KOPT-K1 (cell line): Measurements from ENCODE around the gene BCL6B.

Source experiments
- H3K27ac ChIP-seq: fragments of 200-600 bp; sonication (generic); 2 replicates; pipeline ENCODE4 v1.5.1; 2016; ENCODE audit warnings: antibody characterized with exemption, mild to moderate bottlenecking, low read depth, low read length; ENCODE audit not compliant: poor library complexity, severe bottlenecking
- H3K36me3 ChIP-seq: fragments of 200-600 bp; sonication (generic); 2 replicates; pipeline ENCODE4 v1.5.1; 2017; ENCODE audit warnings: antibody characterized with exemption, mild to moderate bottlenecking, low read length, moderate library complexity; ENCODE audit not compliant: insufficient read depth
- H3K9me3 ChIP-seq: fragments of 200-600 bp; sonication (generic); 2 replicates; pipeline ENCODE4 v1.5.1; 2017; ENCODE audit warnings: antibody characterized with exemption, low read length, mild to moderate bottlenecking; ENCODE audit not compliant: insufficient read depth, poor library complexity, severe bottlenecking

The BCL6B gene

DNA sequence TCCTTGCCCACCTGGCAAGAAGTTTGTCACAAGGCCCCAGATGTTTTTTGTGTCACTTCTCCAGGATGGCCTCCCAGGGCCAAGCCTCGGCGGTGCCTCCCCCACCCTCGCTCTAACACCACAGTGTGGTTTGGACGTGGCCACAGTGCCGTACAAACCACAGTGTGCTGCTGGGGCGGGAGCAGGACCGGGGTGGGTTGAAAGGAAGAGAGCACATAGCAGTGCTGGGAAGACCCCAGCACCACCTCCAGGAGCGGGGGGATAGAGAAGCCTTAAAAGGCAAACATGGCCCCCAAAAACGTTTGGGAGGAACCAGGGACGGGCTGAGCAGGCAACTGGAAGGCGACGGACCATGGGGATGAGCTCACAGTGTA, 5.0 kb upstream of the BCL6B start:
- H3K27ac ChIP-seq, result peak overlapping the region; percentile 52
- 0 out of 2 replicates have a peak, but pooled peaks cover 9% of the 10 kb centered on the region for H3K36me3 ChIP-seq
- H3K9me3 ChIP-seq, result no peaks in the 10 kb centered on the region

GRCh38 chr17:7018331-7018964, 4.4 kb upstream of the BCL6B start:
- Histone ChIP-seq H3K9me3 (no peaks in the 10 kb centered on the region), H3K27ac (peak overlapping the region; percentile 52), H3K36me3 (0 out of 2 replicates have a peak, but pooled peaks cover 9% of the 10 kb centered on the region)

- Histone ChIP-seq H3K9me3 (no peaks in the 10 kb centered on the region), H3K27ac (no peak overlapping the region), H3K36me3 (0 out of 2 replicates have a peak, but pooled peaks cover 9% of the 10 kb centered on the region)
Measured at GRCh38 chr17:7019367-7019766, 3.5 kb upstream of the BCL6B start.

DNA sequence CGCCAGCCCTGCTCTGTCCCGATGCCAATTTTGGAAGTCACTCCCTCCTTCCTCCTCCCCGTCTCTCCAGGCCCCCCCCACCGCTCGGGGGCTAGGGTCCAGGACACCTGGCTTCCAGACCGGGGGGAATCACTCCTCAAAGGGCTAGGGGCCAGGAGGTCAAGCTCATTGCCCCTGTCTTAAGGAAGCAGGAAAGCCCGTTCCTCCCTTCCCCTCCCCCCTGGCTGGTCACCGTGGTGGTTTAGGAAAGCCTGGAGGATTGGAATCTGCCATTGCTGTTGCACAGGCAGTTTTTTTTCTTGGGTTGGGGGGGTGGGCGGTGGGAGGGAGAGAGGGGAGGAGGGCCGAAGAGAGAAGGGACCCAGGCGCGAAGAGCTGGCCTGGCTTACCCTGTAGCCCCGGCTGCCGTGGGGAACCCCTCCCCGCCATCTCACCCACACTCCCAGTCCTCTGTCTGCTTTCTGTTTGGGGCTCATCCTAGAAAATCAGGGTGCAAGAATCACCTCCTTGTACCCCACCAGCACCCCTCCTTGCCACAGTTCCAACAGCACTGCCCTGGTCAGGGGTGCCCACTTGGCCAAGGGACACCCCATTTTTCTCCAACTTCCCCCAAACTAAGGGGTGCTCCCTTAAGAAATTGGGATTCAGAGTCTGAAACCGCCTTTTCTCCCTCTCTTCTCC, 2.9 kb upstream of the BCL6B start:
- Histone ChIP-seq H3K9me3 (no peaks in the 10 kb centered on the region), H3K27ac (no peak overlapping the region)

DNA sequence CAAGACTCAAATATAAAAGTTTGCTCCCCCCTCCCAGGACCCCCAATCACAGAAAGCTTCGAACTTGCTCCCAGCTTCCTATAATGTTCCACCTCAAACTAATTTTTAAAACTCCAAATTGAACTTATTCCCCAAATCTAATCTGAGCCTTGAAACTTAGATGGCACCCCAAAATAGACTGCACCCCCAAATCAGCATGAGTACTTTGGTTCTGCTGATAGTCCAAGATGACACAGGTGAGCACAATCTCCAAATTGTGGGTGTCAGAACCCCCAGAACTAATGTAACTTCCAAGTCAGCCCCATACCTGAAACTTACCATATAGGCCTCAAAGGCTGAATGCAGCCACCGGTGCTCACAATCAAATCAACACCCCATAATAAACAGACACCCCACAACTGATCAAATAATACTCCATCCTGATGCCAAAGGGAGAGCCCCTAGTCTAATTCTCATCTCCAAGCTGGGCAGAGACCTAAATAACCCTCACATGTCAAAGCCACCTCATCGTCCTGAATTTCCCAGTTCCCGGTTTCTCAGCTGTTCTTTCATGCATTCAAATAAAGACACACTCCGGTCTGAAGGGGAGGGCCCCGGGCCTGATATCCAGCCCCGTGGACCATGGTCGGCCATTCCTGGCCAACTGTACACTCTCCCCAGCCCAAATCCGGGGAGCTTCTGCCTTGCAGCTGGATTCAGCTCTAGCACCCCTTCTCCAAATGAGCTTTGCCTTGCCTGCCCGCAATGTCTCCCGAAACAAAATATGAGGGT, 1.8 kb upstream of the BCL6B start:
- no peaks in the 10 kb centered on the region for H3K9me3 ChIP-seq
- 0 out of 2 replicates have a peak, but pooled peaks cover 9% of the 10 kb centered on the region for H3K36me3 ChIP-seq
- no peak overlapping the region for H3K27ac ChIP-seq

More for the DNA sequence above, 2.9 kb upstream of the BCL6B start:
- 0 out of 2 replicates have a peak, but pooled peaks cover 9% of the 10 kb centered on the region for H3K36me3 ChIP-seq

DNA sequence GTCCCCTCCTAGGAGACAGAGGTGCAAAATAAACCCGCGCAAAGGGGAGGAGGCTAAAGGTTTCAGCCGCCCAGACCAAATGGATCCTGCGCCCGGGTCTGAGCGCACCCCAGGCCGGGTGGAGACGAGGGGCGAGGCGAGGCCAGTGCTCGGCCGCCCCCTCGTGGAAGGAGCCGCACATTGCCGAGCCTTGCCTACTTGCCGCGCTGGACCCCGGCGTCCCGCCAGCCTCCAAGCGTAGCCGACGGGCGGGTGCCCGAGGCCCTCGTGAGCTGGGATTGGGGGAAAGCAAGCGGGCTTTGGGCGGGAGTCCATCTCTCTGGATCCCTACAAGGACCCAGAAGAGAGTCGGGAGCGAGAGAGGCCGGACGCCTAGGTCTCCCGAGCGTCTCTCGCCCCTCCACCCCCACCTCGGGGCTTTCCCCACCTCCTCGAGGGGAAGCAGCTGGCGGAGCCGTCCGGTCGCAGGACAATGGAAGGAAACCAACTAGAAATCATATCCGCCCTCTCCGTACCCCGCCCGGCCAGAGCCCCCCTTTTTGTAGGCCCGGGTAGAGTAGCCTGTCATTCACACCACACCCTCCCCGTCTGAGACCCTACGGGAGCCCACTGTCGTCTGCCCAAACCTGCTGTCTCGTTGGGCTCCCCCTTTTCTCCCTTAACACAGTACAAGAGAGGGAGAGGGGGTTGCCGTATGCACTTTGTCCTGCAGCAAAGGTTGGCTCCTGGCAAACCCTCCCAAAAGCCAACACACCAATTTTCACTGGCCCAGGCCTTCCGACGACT, 664 bp upstream of the BCL6B start:
- 0 out of 2 replicates have a peak, but pooled peaks cover 1% of the 10 kb centered on the region for H3K36me3 ChIP-seq
- H3K27ac ChIP-seq, result no peak overlapping the region
- H3K9me3 ChIP-seq, result no peaks in the 10 kb centered on the region

DNA sequence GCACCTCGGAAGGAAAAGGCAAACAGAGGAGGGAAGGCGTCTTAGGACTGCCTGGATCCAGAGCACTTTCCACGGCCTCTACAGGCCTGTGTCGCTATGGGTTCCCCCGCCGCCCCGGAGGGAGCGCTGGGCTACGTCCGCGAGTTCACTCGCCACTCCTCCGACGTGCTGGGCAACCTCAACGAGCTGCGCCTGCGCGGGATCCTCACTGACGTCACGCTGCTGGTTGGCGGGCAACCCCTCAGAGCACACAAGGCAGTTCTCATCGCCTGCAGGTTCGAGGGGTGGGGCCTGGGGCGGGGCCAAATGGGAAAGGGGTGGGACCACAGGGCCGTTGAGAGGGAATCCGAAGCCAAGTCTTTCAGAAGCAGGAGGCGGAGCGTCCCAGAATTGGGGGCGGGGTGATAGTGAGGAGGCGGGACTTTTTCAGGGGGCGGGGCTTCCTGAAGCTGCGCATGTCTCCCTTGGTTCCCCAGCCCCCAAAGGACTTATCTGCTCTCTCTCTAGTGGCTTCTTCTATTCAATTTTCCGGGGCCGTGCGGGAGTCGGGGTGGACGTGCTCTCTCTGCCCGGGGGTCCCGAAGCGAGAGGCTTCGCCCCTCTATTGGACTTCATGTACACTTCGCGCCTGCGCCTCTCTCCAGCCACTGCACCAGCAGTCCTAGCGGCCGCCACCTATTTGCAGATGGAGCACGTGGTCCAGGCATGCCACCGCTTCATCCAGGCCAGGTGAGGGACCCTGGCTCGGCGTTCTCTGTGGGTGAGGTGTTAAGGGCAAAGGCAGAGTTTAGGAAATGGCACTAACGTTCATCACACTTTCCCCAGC, 939 bp downstream of the BCL6B start:
- no peaks in the 10 kb centered on the region for H3K36me3 ChIP-seq
- H3K27ac ChIP-seq, result peak overlapping the region; percentile 8
- H3K9me3 ChIP-seq, result no peaks in the 10 kb centered on the region

GRCh38 chr17:7024402-7024785, 1.5 kb downstream of the BCL6B start:
- Histone ChIP-seq H3K36me3 (no peaks in the 10 kb centered on the region), H3K9me3 (no peaks in the 10 kb centered on the region), H3K27ac (no peak overlapping the region)

- Histone ChIP-seq H3K9me3 (no peaks in the 10 kb centered on the region), H3K27ac (no peak overlapping the region), H3K36me3 (no peaks in the 10 kb centered on the region)
Measured at GRCh38 chr17:7025245-7025644, 2.4 kb downstream of the BCL6B start.

- Histone ChIP-seq H3K9me3 (no peaks in the 10 kb centered on the region), H3K36me3 (no peaks in the 10 kb centered on the region), H3K27ac (no peak overlapping the region)
Measured at GRCh38 chr17:7026471-7027115, 3.7 kb downstream of the BCL6B start.

GRCh38 chr17:7027335-7027734, 4.5 kb downstream of the BCL6B start:
- H3K27ac ChIP-seq, result no peak overlapping the region
- no peaks in the 10 kb centered on the region for H3K9me3 ChIP-seq
- H3K36me3 ChIP-seq, result no peaks in the 10 kb centered on the region

DNA sequence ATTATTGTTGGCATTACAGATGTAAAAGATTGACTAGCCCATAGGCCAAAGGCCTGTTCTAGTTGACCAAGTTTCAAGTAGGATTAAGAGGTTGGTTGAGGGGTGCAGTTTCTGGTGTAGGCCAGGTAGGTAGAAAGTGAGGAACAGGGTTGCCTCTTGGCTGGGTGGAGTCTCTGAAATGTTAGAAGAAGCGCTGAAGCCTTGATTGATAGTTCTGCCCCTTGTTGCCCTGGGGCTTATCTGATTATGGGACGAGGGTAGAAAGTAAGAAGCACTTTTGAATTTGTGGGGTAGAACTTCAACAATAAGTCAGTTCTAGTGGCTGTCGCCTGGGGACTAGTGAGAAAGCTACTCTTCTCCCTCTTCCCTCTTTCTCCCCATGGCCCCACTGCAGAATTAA, 6.2 kb downstream of the BCL6B start:
- H3K9me3 ChIP-seq, result no peaks in the 10 kb centered on the region
- H3K36me3 ChIP-seq, result no peaks in the 10 kb centered on the region
- peak overlapping the region; percentile 77 for H3K27ac ChIP-seq

- Histone ChIP-seq H3K9me3 (no peaks in the 10 kb centered on the region), H3K36me3 (no peaks in the 10 kb centered on the region), H3K27ac (peak overlapping the region; percentile 77)
Measured at GRCh38 chr17:7029659-7030058, 6.8 kb downstream of the BCL6B start.
